Natural killer cell (primary cell): ENCODE data around the gene IGFBP7. TPM values are rescaled to one million over a fixed set of nuclear protein-coding genes. Genes with fewer than 3 reads are reported as not detected.
A peak's percentile ranks its signal among the peaks of the same experiment; 100 is the strongest.

Experiments used
- ATAC-seq, 3 donors: fragments of 150-1000 bp in 2 of 3; fragments of 200-7000 bp in 1 of 3; cut with Tn5 transposase; 1 replicate in 1 of 3; 2 replicates in 2 of 3; pipeline ENCODE4 v1.10.0; 2021; ENCODE audit warnings: mild to moderate bottlenecking in 2 of 3, moderate library complexity in 2 of 3
- DNase-seq, 2 donors: peaks; one replicate each; pipeline versions ENCODE4 v3.0.0 to v3.0.0-alpha.2; 2013 to 2021; ENCODE audit warnings: mixed read lengths in 1 of 2
- H3K27ac ChIP-seq: one replicate; pipeline ENCODE4 v1.5.1; 2013; ENCODE audit warnings: mild to moderate bottlenecking, low read length
- H3K27me3 ChIP-seq: one replicate; pipeline ENCODE4 v1.6.1; 2013; ENCODE audit warnings: low read length; ENCODE audit not compliant: control insufficient read depth, insufficient read depth
- H3K36me3 ChIP-seq: one replicate; pipeline ENCODE4 v1.6.1; 2013; ENCODE audit warnings: low read length; ENCODE audit not compliant: control insufficient read depth, insufficient read depth
- H3K4me1 ChIP-seq: one replicate; pipeline ENCODE4 v1.6.1; 2013; ENCODE audit warnings: low read length; ENCODE audit not compliant: control insufficient read depth, insufficient read depth
- H3K4me3 ChIP-seq: one replicate; pipeline ENCODE4 v1.5.1; 2013; ENCODE audit warnings: low read length
- H3K9me3 ChIP-seq: one replicate; pipeline ENCODE4 v1.6.1; 2013; ENCODE audit warnings: low read length; ENCODE audit not compliant: control insufficient read depth, insufficient read depth
- H3K27ac Mint-ChIP-seq, 2 donors: one replicate each; pipeline ENCODE4 v1.8.0; 2022; ENCODE audit warnings: mild to moderate bottlenecking in 2 of 2, mixed read lengths in 2 of 2, moderate library complexity in 1 of 2
- H3K27me3 Mint-ChIP-seq, 2 donors: one replicate each; pipeline ENCODE4 v1.8.0; 2022; ENCODE audit warnings: low read depth in 2 of 2, mixed read lengths in 2 of 2
- H3K36me3 Mint-ChIP-seq: one replicate; pipeline ENCODE4 v1.8.0; 2022; ENCODE audit warnings: mixed read lengths
- H3K4me1 Mint-ChIP-seq, 2 donors: one replicate each; pipeline ENCODE4 v1.8.0; 2022; ENCODE audit warnings: mixed read lengths in 2 of 2
- H3K4me3 Mint-ChIP-seq: one replicate; pipeline ENCODE4 v1.8.0; 2022; ENCODE audit warnings: mild to moderate bottlenecking, moderate library complexity, mixed read lengths
- H3K9me3 Mint-ChIP-seq, 2 donors: one replicate each; pipeline ENCODE4 v1.8.0; 2022; ENCODE audit warnings: mixed read lengths in 2 of 2
- WGBS: methylation state at CpG from one replicate; pipeline ENCODE4 v1.1.7; 2013; ENCODE audit warnings: missing lambda C conversion rate; ENCODE audit not compliant: insufficient coverage; 5-methylcytosine and 5-hydroxymethylcytosine counted together
- intact Hi-C: fragments of 100-400 bp; cut with micrococcal nuclease; formaldehyde crosslinking; loops from one replicate; pipeline ENCODE4 v1.14.2; 2022
- total RNA-seq, 4 donors: library from RNA; stranded (reverse); fragments of 120-200 nt in 1 of 4; gene quantifications; one replicate each; pipeline versions ENCODE4 v1.2.3 to v1.2.4, GENCODE V29; 2013 to 2022
- TF ChIP-seq, protein P1 (sequence below): fragments of 200-600 bp; IDR thresholded peaks from one replicate; pipeline ENCODE4 v1.8.0; 2022; ENCODE audit warnings: antibody characterized with exemption

IGFBP7 gene
- total RNA-seq = 100 to 1,000 TPM in 2 of 3 donors, 10 to 100 TPM in 1; 88.8 to 107 (median 101) TPM
- 55.3 TPM for total RNA-seq (2013)

GRCh38 chr4:57109847-57110639, at the start of gene IGFBP7:
Gene IGFBP7 (minus strand): TSS chr4:57110385. CDS start chr4:57110351, 34 bp downstream.
- H3K4me3 Mint-ChIP-seq = peak within 1 kb of the TSS; percentile 98
- H3K4me3 ChIP-seq = peak within 1 kb of the TSS; percentile 59
- peak within 1 kb of the TSS; percentile 91 to 97 for H3K27ac Mint-ChIP-seq
- intact Hi-C loops = loop anchor here (2.0 to 5.0 kb wide), 3 partner anchors 19 to 133 kb away; partner anchors contain the start of genes NOA1 and POLR2B
- H3K27me3 ChIP-seq = no peaks in the 10 kb centered on the region
- no peaks in the 10 kb centered on the region for H3K36me3 Mint-ChIP-seq
- DNase-seq (peak in 1 of 2 donors; percentile 51), ATAC-seq (peak; percentile 64 to 69 (median 65))
- no peaks in the 10 kb centered on the region for H3K27me3 Mint-ChIP-seq
- H3K4me1 Mint-ChIP-seq = peaks cover 89% of the 10 kb centered on the region in 2 donors
- H3K4me1 ChIP-seq = peaks cover 40% of the 10 kb centered on the region
- WGBS = under 1% methylated on average over 101 of the region's 101 CpGs
- no peaks in the 10 kb centered on the region for H3K9me3 ChIP-seq
- TF ChIP-seq, protein P1, sequence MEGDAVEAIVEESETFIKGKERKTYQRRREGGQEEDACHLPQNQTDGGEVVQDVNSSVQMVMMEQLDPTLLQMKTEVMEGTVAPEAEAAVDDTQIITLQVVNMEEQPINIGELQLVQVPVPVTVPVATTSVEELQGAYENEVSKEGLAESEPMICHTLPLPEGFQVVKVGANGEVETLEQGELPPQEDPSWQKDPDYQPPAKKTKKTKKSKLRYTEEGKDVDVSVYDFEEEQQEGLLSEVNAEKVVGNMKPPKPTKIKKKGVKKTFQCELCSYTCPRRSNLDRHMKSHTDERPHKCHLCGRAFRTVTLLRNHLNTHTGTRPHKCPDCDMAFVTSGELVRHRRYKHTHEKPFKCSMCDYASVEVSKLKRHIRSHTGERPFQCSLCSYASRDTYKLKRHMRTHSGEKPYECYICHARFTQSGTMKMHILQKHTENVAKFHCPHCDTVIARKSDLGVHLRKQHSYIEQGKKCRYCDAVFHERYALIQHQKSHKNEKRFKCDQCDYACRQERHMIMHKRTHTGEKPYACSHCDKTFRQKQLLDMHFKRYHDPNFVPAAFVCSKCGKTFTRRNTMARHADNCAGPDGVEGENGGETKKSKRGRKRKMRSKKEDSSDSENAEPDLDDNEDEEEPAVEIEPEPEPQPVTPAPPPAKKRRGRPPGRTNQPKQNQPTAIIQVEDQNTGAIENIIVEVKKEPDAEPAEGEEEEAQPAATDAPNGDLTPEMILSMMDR = no peak
- H3K27ac ChIP-seq = peak within 1 kb of the TSS; percentile 74
- no peaks in the 10 kb centered on the region for H3K9me3 Mint-ChIP-seq
- no peaks in the 10 kb centered on the region for H3K36me3 ChIP-seq

GRCh38 chr4:57159866-57160265, 49.7 kb upstream of the IGFBP7 start:
- TF ChIP-seq, protein P1 = no peak
- peaks cover 4% of the 10 kb centered on the region for H3K27me3 ChIP-seq
- H3K36me3 ChIP-seq = no peaks in the 10 kb centered on the region
- H3K4me1 Mint-ChIP-seq = peaks cover 79 to 85% of the 10 kb centered on the region in 2 donors
- H3K9me3 ChIP-seq = no peaks in the 10 kb centered on the region
- no peak for ATAC-seq
- no peak for DNase-seq
- H3K36me3 Mint-ChIP-seq = no peaks in the 10 kb centered on the region
- H3K4me3 Mint-ChIP-seq = no peak overlapping the region
- intact Hi-C loops = no loop called here
- H3K9me3 Mint-ChIP-seq = no peaks in the 10 kb centered on the region
- WGBS = 79% methylated on average over 1 of the region's 1 CpG
- H3K4me3 ChIP-seq = no peak overlapping the region
- peak overlapping the region; percentile 37 to 65 for H3K27ac Mint-ChIP-seq
- peaks cover 46% of the 10 kb centered on the region for H3K4me1 ChIP-seq
- peaks cover 4 to 6% of the 10 kb centered on the region in 2 donors for H3K27me3 Mint-ChIP-seq
- no peak overlapping the region for H3K27ac ChIP-seq

DNA sequence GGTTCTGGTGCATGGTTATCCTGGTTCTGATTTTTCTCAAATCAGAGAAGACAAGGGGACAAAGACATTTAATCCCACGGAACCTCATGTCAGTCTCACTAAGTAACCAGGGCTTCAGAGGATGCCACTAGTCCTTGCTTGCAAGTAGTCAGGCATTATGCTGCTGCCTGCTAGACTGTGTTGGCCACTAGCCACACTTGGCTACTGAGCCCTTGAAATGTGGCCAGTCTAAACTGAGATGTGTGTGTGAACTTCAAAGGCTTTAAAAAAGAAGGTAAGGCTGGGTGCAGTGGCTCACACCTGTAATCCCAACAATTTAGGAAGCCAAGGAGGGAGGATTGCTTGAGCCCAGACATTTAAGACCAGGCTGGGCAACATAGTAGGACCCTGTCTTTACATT, 48.6 kb upstream of the IGFBP7 start:
- H3K4me3 ChIP-seq = no peak overlapping the region
- Mint-ChIP-seq H3K4me3 (no peak overlapping the region), H3K27me3 (no peaks in the 10 kb centered on the region), H3K4me1 (peaks cover 79 to 81% of the 10 kb centered on the region in 2 donors), H3K27ac (peak overlapping the region in 1 of 2 donors; percentile 50), H3K9me3 (no peaks in the 10 kb centered on the region), H3K36me3 (no peaks in the 10 kb centered on the region)
- no peaks in the 10 kb centered on the region for H3K36me3 ChIP-seq
- H3K27me3 ChIP-seq = no peaks in the 10 kb centered on the region
- DNase-seq = no peak
- TF ChIP-seq, protein P1 = no peak
- intact Hi-C loops = no loop called here
- H3K27ac ChIP-seq = no peak overlapping the region
- H3K9me3 ChIP-seq = no peaks in the 10 kb centered on the region
- H3K4me1 ChIP-seq = peaks cover 46% of the 10 kb centered on the region
- ATAC-seq = no peak
- WGBS = 94% methylated on average over 1 of the region's 1 CpG
